GM19025 (cell line): Measurements from ENCODE around the gene CPNE5.
"Not testable (repeated sequence)": the region's sequence is repeated elsewhere in the genome, so short reads cannot be mapped to it uniquely, and the experiment has no call there.

ENCODE experiments used
- ATAC-seq: cut with Tn5 transposase; IDR thresholded peaks from one replicate; pipeline ENCODE4 v1.9.1; 2021; ENCODE audit warnings: mild to moderate bottlenecking, low read depth, moderate library complexity; ENCODE audit not compliant: unreplicated experiment

Gene CPNE5

DNA sequence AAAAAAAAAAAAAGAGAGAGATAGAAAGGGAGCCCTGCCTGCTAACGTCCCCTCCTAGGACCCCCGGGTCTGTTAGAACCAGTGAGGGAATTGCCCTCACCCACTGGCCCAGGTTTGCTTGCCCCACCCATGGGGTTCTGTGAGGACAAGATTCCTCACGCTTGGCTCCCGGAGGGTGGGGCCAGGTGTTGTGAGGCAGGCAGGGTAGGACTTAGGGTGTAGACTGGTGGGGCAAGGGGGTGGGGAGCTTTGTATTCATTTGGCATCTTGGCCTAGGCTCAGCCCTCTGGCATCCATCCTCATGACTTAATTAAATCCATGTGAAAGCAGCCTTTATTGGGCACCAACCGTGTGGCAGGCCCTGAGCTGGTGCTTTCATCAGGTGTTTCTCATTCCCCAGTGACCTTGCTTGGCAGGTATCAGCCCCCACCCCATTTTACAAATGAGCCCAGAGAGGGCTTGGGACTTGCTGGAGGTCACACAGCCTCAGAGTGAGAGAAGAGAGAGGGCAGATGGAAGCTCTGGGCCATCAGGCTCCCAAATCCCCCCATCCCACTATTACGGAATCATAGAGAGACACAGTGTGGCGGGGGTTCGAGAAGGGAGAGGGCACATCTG, 122.7 kb downstream of the CPNE5 start:
- no peak for ATAC-seq

DNA sequence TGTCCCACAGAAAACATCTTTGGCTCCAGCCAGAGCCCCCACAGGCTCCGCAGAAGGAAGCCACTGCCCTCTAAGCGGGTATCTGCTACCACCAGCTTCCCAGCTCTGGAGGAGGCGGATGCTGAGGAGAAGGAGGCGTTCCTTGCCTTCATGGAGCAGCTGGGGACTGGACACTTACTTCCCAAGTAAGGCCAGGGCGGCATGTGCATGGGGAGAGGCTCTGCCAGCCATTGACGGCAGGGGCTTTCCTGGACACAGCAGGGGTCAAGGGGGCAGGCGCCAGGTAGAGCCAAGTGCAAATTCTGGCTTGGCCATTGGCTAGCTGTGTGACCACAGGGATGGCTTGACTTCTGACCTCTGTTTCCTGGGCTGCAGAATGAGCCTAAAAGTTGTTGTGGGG, 123.8 kb downstream of the CPNE5 start:
- ATAC-seq: no peak

DNA sequence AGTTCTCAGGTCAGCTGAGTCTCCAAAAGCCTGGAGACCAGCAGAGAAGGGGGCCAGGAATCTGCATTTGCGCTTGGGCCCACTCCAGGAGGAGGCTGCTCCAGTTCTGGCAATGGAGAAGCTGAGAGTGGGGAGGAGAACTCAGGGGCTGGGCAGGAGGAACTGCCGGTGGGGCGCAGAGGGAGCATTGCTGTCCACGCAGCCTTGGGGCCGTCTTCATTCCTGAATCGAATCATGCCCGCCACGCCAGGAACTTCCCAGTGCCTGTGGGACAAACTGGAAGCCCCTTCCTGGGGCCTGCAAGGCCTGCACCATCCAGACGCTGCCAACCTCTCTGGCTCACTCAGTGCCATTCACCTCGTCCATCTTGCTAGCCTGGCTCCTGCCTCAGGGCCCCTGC, 124.7 kb downstream of the CPNE5 start:
- ATAC-seq: no peak

DNA sequence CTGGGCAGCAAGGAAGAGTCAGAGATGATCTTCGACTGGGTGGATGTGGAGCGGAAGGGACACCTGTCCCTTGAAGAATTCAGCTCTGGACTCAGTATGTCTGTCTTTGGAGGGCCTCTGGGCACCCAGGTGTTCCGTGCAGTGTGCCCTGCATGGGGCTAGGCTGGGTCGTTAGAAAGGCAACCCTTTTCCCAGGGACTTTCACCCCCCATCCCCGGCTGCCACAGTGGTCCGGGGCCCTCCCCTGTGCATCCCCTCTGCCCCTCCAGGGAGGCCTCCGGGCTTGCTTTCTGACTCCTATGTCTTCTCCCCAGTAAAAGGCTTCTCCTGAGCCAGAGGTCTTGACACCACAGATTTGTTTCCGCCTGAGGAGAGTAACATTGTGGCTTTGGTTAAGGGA, 125.4 kb downstream of the CPNE5 start:
- ATAC-seq: no peak

DNA sequence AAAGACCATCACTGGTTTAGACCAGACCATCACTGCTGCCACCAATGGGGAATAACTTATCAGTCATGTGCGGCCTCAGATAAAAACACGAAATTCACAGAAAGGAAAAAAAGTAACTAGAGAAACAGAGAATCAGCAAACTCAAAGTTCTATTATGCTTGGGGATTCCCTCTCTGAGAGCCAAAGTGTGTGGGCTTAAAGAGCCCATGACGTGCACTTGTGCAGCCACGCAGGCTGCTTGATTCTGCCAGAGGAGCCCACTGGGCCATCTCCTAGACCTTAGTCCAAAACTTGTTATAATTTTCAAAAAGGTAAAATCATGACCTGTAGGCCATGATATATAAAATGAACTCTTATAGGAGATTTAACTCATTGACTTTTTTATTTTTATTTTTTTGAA, 126.4 kb downstream of the CPNE5 start:
- ATAC-seq: no peak

DNA sequence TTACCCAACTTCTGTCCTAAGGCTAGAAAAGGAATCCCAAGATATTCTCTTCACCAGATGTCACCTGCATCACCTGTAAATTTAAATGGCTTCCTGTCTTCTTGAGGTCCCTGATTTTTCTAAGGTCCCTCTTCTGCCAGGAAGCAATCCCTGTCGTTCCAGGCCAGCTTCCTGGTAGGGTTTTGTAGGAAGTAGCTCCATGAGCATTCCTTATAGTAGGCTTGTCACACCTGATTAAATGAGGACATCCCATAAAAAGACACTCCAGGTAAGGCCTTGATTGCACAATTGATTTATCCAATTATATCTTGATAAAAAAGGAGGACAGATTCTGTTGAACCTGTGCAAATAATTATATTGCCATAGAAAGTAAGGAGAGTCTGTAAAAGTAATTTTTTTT, 132.9 kb downstream of the CPNE5 start:
- ATAC-seq: no peak

DNA sequence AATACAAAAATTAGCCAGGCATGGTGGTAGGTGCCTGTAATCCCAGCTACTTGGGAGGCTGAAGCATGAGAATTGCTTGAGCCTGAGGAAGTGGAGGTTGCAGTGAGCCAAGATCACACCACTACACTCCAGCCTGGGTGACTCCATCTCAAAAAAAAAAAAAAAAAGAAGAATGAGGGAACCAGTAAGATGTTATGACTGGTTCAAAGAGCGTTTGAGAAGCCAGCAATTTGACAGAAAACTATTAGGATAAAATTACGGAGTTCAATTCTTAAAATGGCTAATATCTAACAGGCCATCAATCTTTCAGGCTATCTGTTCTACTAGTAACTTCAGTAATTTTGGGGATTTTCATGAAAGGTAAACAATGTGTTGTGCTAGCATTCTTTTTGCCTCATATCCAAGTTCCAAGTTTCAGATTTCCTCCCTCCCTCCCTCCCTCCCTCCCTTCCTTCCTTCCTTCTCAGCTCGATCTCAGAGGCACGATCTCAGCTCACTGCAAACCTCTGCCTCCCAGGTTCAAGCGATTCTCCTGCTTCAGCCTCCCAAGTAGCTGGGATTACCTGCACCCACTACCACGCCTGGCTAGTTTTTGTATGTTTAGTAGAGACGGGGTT, 134.2 kb downstream of the CPNE5 start:
- ATAC-seq: not testable (repeated sequence)

DNA sequence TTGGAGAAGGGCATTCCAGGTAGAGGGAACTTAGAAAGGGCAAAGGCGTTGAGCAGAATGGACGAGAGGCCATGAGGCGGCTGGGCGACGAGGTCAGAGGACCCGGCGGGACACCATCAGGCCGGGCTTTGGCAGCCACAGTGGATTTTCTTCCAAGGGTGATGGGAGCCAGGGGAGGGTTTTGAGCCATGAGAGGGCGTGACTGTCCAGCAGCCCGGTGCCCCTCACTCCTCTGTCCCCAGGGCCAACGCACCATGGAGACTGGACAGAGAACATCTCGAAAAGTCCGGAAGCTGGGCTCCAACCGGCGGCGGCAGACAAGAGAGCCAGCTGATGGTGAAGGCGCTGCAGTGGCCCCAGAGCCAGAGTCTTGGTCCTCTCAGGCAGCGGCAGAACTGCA, 135.3 kb downstream of the CPNE5 start:
- ATAC-seq: no peak

DNA sequence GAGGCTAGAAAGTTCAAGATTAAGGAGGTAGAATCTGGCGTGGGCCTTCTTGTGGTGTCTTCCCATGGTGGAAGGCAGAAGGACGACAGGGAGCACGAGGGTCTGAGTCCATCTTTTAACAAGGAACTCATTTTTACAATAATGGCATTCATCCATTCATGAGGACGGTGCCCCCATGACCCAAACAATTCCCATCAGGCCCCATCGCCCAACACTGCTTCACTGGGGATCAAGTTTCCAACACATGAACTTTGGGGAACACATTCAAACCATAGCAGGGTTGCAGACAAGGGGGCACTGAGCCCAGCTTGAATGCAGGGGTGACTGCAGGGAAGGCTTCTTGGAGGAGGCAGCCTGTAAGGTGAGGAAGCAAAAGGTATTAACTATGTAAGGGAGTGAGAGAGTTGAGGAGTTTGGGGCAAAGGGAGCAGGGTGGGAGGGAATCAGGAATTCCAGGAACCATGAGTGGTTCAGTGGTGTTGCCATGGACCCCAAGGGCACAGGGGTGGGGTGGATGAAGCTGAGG, 136.1 kb downstream of the CPNE5 start:
- ATAC-seq: no peak

DNA sequence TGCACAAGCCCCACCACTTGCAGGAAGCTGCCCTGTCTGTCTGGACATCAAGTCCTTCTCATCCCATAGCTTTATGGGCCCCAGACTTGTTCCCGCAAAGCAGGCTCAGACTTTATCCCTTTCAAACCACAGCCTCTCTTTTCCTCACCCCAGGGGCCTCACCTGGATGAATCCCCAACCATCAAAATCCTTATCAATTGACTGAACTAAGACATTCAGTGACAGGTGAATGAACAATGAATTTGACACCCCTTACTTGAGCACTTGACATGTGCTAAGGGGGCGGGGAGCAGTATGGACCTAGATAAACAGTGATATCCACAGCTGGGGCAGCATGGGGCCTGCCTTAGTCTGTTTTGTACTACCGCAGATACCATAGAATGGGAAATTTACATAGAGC, 136.6 kb downstream of the CPNE5 start:
- no peak for ATAC-seq

DNA sequence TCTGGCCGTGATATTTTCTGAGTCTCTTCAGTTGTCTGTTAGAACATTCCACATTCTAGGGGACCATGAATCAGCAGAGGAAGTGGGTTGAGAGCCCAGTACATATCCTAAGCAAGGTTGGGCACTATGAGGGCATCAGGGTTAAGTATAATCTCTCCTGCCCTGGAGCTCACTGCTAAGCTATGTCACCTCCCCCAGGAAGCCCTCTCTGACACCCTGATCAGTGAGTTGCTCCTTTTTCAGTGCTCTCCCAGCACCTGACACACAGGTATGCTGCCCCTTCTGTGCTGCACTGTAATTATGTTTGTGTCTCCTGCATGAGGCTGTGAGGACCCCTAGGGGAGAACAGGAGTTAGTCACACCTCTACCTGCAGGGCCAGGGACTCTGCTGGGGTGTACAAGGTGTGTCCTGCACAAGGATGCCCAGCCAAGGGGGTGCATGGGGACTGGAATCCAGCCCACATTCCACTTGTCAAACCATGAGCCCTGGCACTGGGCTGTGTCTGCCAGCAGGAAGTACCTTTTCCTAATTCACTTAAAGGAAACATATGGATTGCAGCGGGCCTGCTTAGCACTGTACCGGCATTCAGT, 137.7 kb downstream of the CPNE5 start:
- no peak for ATAC-seq

DNA sequence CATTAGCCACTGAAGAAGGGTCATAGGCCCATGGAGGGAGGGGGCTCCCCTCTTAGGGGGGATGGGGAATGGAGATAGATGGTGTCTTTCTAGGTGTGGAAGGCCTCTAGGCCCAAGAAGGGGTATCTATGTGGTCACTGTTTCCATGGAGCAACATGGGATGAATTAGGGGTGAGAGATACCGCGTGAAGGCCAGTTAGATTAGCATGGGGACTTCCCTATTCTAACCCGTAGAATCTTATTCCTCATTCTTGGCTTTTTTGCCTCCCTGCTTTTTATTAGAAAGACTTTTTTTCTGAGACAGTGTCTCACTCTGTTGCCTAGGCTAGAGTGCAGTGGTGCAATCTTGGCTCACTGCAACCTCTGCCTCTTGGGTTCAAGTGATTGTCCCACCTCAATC, 138.4 kb downstream of the CPNE5 start:
- ATAC-seq: no peak

DNA sequence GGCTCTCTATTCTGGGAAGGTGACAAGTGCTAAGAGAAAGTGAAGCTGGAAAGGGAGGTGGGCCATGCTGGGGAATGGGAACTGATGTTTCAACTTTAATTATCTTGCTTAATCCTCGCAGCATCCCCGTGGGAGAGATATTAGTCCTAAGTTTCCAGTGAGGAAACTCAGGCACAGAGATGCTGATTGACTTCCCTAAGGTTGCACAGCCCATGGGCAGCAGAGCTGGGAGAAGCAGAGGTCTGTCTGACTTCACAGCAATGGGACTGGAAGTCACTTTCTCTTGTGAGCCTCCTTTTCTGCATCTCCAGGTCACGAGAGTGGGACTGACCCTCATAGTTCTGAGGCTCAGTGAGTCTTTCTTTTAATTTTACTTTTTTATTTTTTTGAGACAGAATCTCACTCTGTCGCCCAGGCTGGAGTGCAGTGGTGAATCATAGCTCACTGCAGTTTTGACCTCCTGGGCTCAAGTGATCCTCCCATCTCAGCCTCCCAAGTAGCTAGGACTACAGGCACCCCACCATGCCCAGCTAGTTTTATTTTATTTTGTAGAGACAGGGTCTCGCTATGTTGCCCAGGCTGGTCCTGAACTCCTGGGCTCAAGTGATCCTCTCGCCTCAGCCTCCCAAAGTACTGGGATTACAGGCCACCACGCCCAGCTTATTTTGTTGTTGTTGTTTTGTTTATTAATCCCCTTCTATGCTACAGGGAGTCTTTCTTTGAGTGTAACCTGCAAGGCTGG, 139.0 kb downstream of the CPNE5 start:
- ATAC-seq: no peak

DNA sequence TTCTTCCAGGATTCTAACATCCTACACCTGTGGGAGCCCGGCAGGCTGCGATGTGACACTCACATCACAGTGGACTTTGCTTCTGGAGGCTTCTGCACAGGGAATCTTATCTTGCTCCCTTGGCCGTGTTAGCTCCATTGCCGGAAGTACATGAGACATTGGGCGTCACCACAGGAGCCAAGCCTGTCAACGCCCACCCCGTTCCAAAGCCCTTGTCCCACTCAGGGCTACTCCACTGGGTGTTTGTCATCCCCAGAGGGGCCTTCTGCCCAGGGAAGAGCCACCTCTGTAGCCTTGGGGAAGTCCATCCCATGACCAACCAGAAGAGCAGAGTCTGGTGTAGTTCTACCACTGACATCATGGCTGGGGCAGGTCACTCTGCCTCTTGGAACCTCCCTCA, 139.9 kb downstream of the CPNE5 start:
- ATAC-seq: no peak

DNA sequence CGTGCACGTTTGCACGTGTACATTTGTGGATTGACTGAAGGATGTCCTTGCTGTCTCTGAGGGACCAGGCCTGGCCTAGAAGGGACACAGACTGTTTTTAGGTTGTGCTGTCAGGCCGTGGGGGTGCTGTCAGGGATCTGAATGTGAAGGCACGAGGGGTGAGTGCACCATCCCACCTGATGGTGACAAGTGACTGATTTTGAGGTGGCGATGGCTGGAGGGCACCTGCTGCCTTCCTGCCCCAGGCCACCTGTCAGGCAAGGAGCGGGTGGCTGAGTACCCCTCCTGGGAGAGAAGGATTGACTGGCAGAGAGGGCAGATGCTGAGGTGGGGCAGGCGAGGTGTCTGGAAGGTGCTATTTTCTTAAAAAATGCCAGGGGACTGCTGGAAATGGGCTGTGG, 140.4 kb downstream of the CPNE5 start:
- no peak for ATAC-seq

DNA sequence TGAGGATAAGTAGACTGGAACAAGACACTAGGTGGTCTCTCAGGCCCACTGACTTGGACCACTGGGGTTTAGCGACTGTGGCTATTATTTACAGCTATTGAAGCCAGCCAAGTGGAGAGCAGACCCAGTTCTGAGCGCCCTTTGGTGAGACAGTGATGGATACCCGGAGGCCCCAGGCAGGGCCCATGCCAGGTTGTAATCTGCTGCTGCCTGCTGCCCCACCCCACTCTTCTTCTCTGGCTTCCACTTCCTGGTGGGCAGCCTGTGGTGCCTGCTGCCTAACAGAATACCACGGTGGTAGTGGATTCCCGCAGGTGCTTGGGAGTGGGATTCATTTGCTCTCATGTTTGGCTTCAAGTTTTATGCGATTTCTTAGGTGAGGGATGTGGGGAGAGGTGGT, 141.0 kb downstream of the CPNE5 start:
- ATAC-seq: no peak

DNA sequence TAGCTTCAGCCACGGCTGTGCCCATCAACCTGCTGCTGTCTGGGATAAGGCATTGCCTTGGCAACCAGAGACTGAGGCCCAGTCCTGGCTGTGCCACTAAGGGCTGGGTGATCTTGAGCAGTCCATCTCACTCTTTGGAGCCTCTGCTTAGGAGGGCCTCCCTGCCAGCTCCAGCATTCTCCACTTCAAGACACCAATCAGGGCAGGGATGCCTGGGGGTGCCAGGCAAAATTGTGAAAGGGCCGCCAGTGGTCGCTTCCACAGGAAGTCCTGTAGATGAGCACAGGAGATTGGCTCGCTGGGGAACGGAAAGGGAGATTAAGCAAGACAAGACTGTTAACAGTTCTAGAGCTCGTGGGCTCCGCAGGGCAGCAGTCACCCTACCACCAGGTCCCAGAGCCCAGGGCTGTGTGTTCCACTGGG, 141.8 kb downstream of the CPNE5 start, which contains the start of gene RAB44:
TSS of gene RAB44 (plus strand) at position 346 of the 423 bp plus-strand sequence. CDS start 6,410 bp downstream, outside the sequence.
- ATAC-seq: no peak

DNA sequence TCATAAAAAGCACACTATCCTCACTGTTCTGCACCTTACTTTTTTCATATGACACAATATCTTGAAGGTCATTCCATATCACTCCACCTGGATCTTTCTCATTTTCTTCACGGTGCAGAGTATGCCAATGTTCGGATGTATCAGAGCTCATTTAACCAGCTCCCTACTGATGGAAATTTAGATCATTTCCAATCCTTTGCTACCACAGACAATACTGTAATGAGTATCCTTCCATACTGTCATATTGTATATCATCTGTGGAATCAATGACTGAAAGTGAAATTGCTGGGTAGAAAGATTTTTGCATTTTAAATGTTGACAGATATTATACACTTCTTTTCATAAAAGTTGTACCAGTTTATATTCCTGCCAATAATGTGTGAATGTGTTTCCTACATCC, 143.8 kb downstream of the CPNE5 start:
- no peak for ATAC-seq

DNA sequence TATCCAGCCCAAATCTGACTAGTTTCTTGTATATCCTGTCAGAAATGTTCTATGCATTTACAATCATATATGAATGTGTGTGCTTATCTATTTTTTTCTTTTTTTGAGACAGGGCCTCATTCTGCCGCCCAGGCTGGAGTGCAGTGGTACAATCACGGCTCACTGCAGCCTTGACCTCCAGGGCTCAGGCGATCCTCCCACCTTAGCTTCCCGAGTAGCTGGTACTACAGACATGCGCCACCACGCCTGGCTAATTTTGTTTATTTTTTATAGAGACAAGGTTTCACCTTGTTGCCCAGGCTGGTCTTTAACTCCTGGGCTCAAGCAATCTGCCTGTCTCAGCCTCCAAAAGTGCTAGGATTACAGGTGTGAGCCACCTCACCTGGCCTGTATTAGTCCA, 144.6 kb downstream of the CPNE5 start:
- ATAC-seq: no peak

DNA sequence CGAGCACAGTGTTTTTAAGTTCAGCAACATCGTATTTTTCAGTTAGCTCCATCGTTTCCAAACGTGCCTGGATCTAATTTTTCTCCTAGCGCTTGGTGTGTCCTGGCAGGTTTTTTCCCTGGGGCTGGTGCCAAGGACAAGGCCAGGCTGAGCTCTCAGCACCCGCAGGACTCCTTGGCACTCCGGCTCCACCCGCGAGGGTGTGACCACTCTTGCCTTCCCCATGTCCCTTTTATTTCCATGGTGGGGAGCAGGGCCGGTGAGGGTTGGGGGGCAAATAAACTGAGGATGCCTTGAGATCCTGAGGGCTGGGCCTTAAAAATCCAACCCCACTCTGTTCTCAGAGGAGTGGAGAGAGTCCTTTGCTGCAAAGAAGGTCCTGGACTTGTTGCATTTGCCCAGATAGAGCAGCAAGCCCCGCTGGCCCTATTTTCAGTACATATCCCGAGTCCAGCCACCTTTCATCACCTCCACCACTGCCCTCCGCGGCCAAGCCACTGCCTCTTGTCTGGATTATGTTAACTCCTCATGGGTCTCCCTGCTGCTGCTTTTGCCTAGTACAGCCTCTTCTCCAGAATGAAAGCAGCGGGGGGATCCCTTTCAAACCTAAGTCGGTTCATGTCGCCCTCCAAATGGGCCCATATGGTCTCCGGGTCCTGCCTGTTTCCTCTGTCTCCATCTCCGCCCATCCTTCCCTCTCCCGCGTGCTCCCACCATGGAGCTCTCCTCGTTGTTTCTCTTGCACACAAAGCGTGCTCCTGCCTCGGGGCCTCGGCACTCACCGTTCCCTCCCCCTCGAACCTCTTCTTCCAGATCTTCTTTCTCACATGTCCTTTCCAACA, 146.2 kb downstream of the CPNE5 start:
- ATAC-seq: no peak
